SU-DHL-6 (cell line): ENCODE results near the gene C6orf47.

ENCODE experiments used
- H2AFZ ChIP-seq: fragments of 200-600 bp; sonication (generic); 2 replicates; pipeline ENCODE4 v1.6.1; 2014; ENCODE audit warnings: low read depth, mild to moderate bottlenecking, moderate library complexity, mixed read lengths, antibody characterized with exemption, low read length; ENCODE audit not compliant: severe bottlenecking
- H3F3A ChIP-seq: fragments of 200-600 bp; shearing (Covaris generic); 2 replicates; pipeline ENCODE4 v1.6.0; 2016; ENCODE audit warnings: antibody characterized with exemption, mild to moderate bottlenecking; ENCODE audit not compliant: insufficient read depth
- H3K27ac ChIP-seq: fragments of 200-600 bp; sonication (generic); 2 replicates; pipeline ENCODE4 v1.5.1; 2016; ENCODE audit warnings: low read depth, mild to moderate bottlenecking, low read length, moderate library complexity, mixed read lengths
- H3K27me3 ChIP-seq: fragments of 200-600 bp; sonication (generic), shearing (Covaris generic); 2 replicates; pipeline ENCODE4 v1.6.0; 2014; ENCODE audit warnings: mild to moderate bottlenecking, low read length
- H3K36me3 ChIP-seq: fragments of 200-600 bp; sonication (generic); 2 replicates; pipeline ENCODE4 v1.6.1; 2014; ENCODE audit warnings: mild to moderate bottlenecking, low read length, mixed read lengths
- H3K4me2 ChIP-seq: fragments of 300-600, 200-600 bp; shearing (Covaris generic), sonication (generic); 2 replicates; pipeline ENCODE4 v1.6.0; 2014; ENCODE audit warnings: low read length, low read depth, mild to moderate bottlenecking; ENCODE audit not compliant: poor library complexity, severe bottlenecking
- H3K4me3 ChIP-seq: fragments of 200-600 bp; sonication (generic); 2 replicates; pipeline ENCODE4 v1.5.1; 2014; ENCODE audit warnings: antibody characterized with exemption, low read length, mild to moderate bottlenecking, mixed read lengths; ENCODE audit not compliant: insufficient read depth, poor library complexity, severe bottlenecking
- H3K79me2 ChIP-seq: fragments of 200-600 bp; sonication (generic); 2 replicates; pipeline ENCODE4 v1.6.1; 2014; ENCODE audit warnings: mild to moderate bottlenecking, low read length, moderate library complexity; ENCODE audit not compliant: insufficient read depth
- H3K9ac ChIP-seq: fragments of 200-600 bp; sonication (generic); 2 replicates; pipeline ENCODE4 v1.7.0; 2014; ENCODE audit warnings: mild to moderate bottlenecking, low read length
- H3K9me2 ChIP-seq: fragments of 200-600 bp; sonication (generic); replicated peaks from 2 replicates; pipeline ENCODE4 v1.6.1; 2014; ENCODE audit warnings: low read length; ENCODE audit not compliant: insufficient read depth
- H3K9me3 ChIP-seq: fragments of 200-600 bp; sonication (generic); 2 replicates; pipeline ENCODE4 v1.6.1; 2014; ENCODE audit warnings: low read length, mixed read lengths; ENCODE audit not compliant: insufficient read depth
- H4K20me1 ChIP-seq: fragments of 200-600 bp; sonication (generic); 2 replicates; pipeline ENCODE4 v1.6.1; 2014; ENCODE audit warnings: low read depth, mild to moderate bottlenecking, antibody characterized with exemption, low read length, moderate library complexity, mixed read lengths
- EZH2phosphoT487 ChIP-seq: fragments of 200-600 bp; sonication (generic), shearing (Covaris generic); conservative IDR thresholded peaks from 2 replicates; pipeline ENCODE4 v1.6.1; 2018; ENCODE audit warnings: mild to moderate bottlenecking, antibody characterized with exemption, low read length, moderate library complexity, mixed read lengths
- TF ChIP-seq, protein P1 (sequence below): fragments of 200-600 bp; sonication (generic); IDR thresholded peaks from one replicate; pipeline ENCODE4 v1.5.1; 2017; ENCODE audit warnings: antibody characterized with exemption, mild to moderate bottlenecking, low read length, moderate library complexity; ENCODE audit not compliant: insufficient read depth, poor library complexity, severe bottlenecking

The C6orf47 gene

DNA sequence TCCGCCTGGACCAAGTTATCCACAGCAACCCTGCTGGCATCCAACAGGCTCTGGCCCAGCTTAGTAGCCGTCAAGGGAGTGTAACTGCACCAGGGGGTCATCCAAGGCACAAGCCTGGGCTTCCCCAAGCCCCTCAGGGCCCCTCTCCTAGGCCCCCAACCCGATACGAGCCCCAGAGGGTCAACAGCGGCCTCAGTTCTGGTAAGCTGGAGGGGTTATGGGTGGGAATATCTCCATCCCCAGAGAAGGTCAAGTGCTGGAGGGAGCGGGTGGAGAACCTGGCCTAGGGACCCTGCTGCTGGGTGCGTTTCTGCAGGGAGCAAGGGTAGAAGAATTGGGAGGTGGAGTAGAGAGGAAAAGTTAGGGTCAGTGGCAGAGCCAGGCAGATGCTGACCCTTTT is 27.1 kb downstream of the C6orf47 start:
- H3K4me3 ChIP-seq, result no peak overlapping the region
- no peaks in the 10 kb centered on the region for H3K9me2 ChIP-seq
- no peaks in the 10 kb centered on the region for H3K27me3 ChIP-seq
- no peak overlapping the region for H3K9ac ChIP-seq
- 0 out of 2 replicates have a peak, but pooled peaks cover 4% of the 10 kb centered on the region for H3K79me2 ChIP-seq
- no peak overlapping the region for H2AFZ ChIP-seq
- no peak overlapping the region for H3K27ac ChIP-seq
- no peak overlapping the region for H3K4me2 ChIP-seq
- H3K36me3 ChIP-seq, result peaks cover 48% of the 10 kb centered on the region
- H3F3A ChIP-seq, result peaks cover 46% of the 10 kb centered on the region
- no peaks in the 10 kb centered on the region for H3K9me3 ChIP-seq
- H4K20me1 ChIP-seq, result no peaks in the 10 kb centered on the region; the same call in 1 of the 2 replicates
- TF ChIP-seq, protein P1, sequence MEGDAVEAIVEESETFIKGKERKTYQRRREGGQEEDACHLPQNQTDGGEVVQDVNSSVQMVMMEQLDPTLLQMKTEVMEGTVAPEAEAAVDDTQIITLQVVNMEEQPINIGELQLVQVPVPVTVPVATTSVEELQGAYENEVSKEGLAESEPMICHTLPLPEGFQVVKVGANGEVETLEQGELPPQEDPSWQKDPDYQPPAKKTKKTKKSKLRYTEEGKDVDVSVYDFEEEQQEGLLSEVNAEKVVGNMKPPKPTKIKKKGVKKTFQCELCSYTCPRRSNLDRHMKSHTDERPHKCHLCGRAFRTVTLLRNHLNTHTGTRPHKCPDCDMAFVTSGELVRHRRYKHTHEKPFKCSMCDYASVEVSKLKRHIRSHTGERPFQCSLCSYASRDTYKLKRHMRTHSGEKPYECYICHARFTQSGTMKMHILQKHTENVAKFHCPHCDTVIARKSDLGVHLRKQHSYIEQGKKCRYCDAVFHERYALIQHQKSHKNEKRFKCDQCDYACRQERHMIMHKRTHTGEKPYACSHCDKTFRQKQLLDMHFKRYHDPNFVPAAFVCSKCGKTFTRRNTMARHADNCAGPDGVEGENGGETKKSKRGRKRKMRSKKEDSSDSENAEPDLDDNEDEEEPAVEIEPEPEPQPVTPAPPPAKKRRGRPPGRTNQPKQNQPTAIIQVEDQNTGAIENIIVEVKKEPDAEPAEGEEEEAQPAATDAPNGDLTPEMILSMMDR, result no peak

DNA sequence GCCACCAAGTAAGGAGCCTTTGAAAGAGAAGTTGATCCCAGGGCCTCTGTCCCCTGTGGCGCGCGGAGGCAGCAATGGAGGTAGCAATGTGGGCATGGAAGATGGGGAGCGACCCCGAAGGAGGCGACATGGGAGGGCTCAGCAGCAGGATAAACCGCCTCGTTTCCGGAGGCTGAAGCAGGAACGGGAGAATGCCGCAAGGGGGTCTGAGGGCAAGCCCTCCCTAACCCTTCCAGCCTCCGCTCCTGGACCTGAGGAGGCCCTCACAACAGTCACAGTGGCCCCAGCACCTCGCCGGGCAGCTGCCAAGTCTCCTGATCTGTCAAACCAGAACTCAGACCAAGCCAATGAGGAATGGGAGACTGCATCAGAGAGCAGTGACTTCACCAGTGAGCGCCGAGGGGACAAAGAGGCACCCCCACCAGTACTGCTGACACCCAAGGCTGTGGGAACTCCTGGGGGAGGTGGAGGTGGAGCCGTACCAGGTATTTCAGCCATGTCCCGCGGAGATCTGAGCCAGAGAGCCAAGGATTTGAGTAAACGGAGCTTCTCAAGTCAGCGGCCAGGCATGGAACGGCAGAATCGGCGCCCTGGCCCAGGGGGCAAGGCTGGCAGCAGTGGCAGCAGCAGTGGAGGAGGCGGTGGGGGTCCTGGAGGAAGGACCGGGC is 28.2 kb downstream of the C6orf47 start:
- Histone ChIP-seq H3K27ac (no peak overlapping the region), H2AFZ (no peak overlapping the region), H3K4me3 (no peak overlapping the region), H3K9ac (no peak overlapping the region), H3K4me2 (no peak overlapping the region), H3K27me3 (no peaks in the 10 kb centered on the region), H4K20me1 (no peaks in the 10 kb centered on the region; the same call in 1 of the 2 replicates), H3K9me3 (no peaks in the 10 kb centered on the region), H3K79me2 (0 out of 2 replicates have a peak, but pooled peaks cover 5% of the 10 kb centered on the region), H3K36me3 (peaks cover 51% of the 10 kb centered on the region), H3F3A (peaks cover 37% of the 10 kb centered on the region), H3K9me2 (no peaks in the 10 kb centered on the region)
- TF ChIP-seq, protein P1, result no peak
- TF ChIP-seq EZH2phosphoT487, result no peak

DNA sequence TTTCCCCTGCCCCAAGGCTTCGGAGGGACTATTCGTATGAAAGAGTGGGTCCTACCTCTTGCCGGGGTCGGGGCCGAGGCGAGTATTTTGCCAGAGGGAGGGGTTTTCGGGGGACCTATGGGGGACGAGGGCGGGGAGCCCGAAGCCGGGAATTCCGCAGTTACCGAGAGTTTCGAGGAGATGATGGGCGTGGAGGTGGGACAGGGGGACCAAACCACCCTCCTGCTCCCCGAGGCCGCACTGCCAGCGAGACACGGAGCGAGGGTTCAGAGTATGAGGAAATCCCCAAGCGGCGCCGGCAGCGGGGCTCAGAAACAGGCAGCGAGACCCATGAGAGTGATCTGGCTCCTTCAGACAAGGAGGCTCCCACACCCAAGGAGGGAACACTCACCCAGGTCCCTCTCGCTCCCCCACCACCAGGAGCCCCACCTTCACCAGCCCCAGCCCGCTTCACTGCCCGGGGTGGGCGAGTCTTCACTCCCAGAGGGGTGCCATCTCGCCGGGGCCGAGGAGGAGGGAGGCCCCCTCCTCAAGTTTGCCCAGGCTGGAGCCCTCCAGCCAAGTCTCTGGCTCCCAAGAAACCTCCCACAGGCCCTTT is 28.8 kb downstream of the C6orf47 start:
- H3K27ac ChIP-seq, result no peak overlapping the region
- H3K79me2 ChIP-seq, result peaks cover 11% of the 10 kb centered on the region; the same call in 1 of the 2 replicates
- H3K9me3 ChIP-seq, result no peaks in the 10 kb centered on the region
- TF ChIP-seq EZH2phosphoT487, result no peak
- H3K4me3 ChIP-seq, result no peak overlapping the region
- H2AFZ ChIP-seq, result no peak overlapping the region
- H3K9ac ChIP-seq, result no peak overlapping the region
- H3K9me2 ChIP-seq, result no peaks in the 10 kb centered on the region
- H3K4me2 ChIP-seq, result no peak overlapping the region
- no peaks in the 10 kb centered on the region; the same call in 1 of the 2 replicates for H4K20me1 ChIP-seq
- peaks cover 33% of the 10 kb centered on the region for H3F3A ChIP-seq
- peaks cover 55% of the 10 kb centered on the region for H3K36me3 ChIP-seq
- no peaks in the 10 kb centered on the region for H3K27me3 ChIP-seq

DNA sequence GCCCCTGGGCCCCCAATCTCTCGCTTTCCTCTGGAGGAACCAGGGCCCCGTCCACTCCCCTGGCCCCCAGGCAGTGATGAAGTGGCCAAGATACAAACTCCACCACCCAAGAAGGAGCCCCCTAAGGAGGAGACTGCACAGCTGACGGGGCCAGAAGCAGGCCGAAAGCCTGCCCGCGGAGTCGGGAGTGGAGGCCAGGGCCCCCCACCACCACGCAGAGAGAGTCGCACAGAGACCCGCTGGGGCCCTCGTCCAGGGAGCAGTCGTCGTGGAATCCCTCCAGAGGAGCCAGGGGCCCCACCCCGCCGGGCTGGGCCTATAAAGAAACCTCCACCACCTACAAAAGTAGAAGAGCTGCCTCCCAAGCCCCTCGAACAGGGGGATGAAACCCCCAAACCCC is 29.4 kb downstream of the C6orf47 start:
- Histone ChIP-seq H4K20me1 (no peaks in the 10 kb centered on the region; the same call in 1 of the 2 replicates), H2AFZ (no peak overlapping the region), H3K27ac (no peak overlapping the region), H3K4me3 (no peak overlapping the region), H3K36me3 (peaks cover 56% of the 10 kb centered on the region), H3K27me3 (no peaks in the 10 kb centered on the region), H3K9me3 (no peaks in the 10 kb centered on the region), H3F3A (peaks cover 27% of the 10 kb centered on the region), H3K9ac (no peak overlapping the region), H3K4me2 (no peak overlapping the region), H3K9me2 (no peaks in the 10 kb centered on the region), H3K79me2 (peaks cover 17% of the 10 kb centered on the region)
- TF ChIP-seq EZH2phosphoT487, result no peak
- TF ChIP-seq, protein P1, result no peak
